Mesenteric fat pad (tissue), 1 donor: ENCODE results near the gene LMOD2. TPM values are rescaled to one million over a fixed set of nuclear protein-coding genes. Genes with fewer than 3 reads are reported as not detected.

ENCODE experiments used
- DNase-seq: peaks from one replicate; pipeline ENCODE4 v3.0.0-alpha.2; 2020; ENCODE audit warnings: low spot score
- total RNA-seq: library from RNA; stranded (reverse); fragmentation: NEBNext Ultra II Directional; extraction: Animal tissue kit (Norgen Biotek cat#: 25700); gene quantifications from one replicate; pipeline ENCODE4 v1.2.1, GENCODE V29; 2021
- donor health status: DM: yes; HTN: yes; CAD: no.

The LMOD2 gene
- total RNA-seq, 1 donor from 2014 or later = not detected

GRCh38 chr7:123669485-123669884 is 13.8 kb downstream of the LMOD2 start:
- DNase-seq = no peak

DNA sequence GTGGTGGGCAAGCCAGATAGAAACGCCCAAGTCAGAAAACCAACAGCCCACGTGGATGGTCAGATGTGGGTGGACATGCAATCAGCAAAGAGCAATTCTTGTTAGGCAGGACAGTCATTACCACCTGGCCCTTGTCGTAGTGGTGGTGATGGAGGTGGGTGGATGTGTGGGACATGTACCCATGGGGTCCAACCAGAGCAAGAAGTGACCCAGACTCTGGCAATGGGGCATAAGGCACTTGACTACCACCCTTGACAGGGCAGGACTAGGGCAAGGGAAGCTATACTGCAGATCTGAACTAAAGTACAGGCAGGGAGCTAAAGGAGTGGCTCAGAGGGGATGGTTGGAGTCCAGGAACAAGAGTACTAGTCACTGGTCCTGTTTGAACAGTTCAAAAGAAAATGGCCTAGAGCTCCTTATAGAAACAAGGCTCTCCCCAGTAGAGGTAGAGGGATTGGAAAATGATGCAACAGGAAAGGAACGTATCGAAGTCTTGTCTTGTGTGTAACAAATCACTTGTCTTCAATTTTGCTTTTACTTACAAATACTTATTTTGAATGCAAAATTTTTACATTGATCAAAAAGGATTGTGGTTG is 17.6 kb downstream of the LMOD2 start:
- no peak for DNase-seq

GRCh38 chr7:123673752-123674398 is 18.2 kb downstream of the LMOD2 start:
- no peak for DNase-seq

DNA sequence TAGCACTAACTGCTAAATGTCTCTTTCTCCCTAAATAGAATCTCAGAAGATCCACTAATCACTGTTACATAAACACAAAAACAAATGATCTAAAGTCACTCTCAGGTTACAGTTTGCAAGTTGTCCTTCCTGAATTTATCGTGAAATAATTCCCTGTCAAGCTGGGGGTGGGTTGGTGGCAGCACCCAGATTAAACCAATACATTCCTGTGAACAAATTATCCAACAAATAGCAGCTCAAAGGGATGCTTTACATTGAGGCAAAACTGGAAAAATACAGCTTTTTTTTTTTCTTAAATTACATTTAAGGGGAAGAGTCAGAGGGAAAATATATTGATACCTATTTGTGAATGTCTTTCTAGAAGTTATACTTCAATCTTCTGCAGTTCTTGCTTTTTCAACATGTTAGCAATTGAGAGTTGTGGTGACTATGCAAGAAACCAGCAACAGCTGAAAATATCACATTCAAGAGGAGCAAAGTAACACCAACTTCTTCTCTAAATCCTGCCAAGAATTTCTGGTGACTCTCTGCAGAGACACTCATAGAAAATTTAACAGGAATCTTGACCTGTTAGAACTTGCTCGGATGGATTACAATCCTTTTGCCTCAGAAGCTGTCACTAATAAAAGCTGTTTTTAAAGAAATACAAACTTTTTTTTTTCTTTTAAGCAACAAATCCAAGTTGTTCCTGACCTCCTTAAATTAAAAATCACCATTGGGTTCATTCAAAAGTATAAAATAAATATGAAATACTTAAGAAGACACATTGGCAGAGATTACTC is 18.9 kb downstream of the LMOD2 start:
- DNase-seq = no peak

- DNase-seq = no peak
Measured at GRCh38 chr7:123675181-123675473, 19.5 kb downstream of the LMOD2 start.

DNA sequence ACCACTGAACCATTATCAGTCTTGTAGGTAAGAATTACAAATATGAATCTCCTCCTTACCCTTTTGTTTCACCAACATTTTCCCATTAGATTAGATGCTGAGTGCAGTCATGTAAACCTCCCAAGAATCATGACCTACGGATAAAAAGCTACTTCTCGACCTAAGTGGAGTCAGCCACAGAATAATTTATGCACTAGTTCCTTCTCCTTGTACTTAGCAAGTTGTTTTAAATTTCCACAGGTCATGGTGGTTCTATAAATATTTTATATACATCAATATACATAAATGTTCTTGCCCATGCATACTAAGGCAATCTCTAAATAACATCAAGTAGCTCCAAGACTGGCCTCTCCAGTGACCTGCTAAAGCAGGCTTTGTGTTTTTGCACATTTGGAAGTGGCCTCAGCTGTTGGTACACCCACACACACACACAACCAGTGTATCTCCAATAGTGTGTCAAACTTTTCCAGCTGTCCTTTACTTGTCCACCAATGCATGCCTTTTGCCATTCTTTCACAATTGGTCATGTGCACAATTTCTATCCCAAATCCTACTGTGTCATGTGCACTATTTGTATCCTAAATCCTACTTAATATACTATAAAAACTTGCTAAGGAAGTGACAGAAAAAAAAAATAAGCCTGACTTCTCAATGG is 21.5 kb downstream of the LMOD2 start:
- DNase-seq = no peak

DNA sequence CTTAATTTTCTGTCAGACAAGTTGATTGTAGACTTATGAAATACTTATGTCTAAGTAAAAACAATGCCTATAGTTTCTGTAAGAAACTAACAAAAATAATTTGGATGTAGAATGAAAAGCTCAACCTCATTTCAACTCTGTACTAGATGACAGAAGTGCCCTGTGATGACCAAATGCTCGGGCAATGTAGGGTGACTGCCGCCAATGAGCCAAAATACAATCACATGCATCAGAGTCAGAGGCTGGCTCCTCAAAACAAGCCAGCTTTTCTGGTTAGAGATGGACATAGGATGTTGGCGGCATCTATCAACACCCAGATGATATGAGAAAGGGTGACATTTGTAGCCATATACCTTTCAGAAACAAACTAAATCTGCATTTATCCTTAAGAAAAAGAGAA is 23.9 kb downstream of the LMOD2 start:
- no peak for DNase-seq

- no peak for DNase-seq
Measured at GRCh38 chr7:123680580-123680979, 24.9 kb downstream of the LMOD2 start.

- no peak for DNase-seq
Measured at GRCh38 chr7:123681561-123681960, 25.9 kb downstream of the LMOD2 start.

GRCh38 chr7:123682690-123683089 is 27.0 kb downstream of the LMOD2 start:
- no peak for DNase-seq

DNA sequence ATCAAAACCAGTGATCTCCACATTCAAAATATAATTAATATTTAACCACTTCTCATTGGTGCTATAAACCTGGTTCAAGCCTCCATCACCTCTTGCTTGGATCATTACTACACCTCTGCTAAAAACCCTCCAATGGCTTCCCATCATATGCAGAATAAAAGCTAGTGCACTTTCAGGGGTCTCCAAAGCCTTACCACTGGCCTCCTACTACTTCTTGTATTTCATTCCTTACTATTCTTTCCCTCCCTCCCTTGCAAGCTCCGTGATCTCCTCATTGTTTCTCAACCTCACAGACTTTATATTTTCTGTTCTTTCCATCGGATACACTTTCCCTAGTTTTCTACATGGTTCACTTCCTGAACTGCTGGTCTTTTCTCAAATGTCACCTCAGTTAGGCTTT is 31.5 kb downstream of the LMOD2 start:
- DNase-seq = no peak

DNA sequence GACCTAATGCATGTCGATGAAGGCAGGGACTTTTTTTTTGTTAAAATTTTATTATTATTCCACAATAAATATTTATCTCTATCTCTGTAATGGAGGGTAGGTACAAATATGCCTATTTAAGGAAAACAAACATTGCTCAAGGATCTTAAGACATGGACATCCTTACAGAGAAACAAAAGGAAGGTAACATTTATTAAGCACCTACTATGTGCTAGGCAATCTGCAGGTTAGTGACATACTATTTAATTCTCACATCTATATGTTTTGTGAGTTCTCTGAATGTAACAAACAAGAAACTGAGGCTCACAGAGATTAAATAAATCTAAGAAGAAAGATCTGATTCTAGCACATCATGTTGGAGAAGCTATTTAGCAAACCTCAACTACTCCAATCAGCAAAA is 32.1 kb downstream of the LMOD2 start:
- no peak for DNase-seq

DNA sequence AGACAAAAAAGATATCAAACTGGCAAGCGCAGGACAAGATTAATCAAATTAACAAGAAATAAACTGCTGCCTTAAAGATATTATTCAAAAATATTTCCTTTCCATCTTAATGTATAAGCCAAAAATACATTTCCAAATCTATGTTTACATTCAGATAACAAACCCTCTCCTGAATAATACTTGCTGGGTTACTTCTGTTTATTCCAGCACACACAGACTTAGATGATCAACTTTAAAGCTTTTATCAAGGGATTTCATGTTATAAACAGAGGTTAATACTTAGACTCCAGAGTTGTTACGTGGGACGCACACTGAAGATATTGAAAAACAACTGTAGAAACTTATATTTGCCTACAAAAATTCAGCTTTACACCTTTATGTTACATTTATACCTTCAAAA is 33.6 kb downstream of the LMOD2 start:
- DNase-seq = no peak

- no peak for DNase-seq
Measured at GRCh38 chr7:123690550-123690949, 34.9 kb downstream of the LMOD2 start.

GRCh38 chr7:123692471-123692877 is 36.8 kb downstream of the LMOD2 start:
- DNase-seq = no peak

DNA sequence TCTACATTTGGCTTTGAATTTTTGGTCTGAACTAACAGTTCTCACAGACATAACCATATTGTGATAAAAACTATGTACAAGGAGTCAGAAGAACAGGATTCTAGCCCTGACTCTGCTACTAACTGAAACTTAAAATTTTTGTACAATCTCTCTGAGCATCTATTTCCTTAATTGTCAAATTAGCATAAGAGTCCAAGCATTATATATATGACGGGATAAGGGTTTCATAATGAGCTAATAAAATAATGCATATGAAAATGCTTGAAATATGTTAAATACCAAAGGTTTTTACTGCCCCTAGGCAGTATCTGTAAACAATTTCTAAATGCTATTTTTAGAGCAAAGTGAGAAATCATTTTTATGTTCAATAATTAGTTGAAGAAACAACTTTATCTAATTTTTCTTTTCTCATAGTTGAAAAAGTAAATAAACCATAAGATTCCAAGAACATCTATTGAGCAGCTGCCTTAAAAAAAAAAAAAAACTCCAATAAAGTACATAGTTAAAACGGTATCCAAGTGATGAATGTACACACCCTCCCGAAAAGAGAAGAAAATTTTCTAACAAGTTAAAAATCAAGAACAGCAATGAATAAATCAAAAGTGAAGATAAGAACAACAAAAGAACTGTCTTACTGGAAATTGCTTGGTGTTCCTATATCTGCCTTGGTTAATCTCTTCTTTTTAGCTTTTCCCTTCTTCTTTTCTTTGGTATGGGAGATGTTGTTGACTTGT is 40.4 kb downstream of the LMOD2 start:
- DNase-seq = no peak

DNA sequence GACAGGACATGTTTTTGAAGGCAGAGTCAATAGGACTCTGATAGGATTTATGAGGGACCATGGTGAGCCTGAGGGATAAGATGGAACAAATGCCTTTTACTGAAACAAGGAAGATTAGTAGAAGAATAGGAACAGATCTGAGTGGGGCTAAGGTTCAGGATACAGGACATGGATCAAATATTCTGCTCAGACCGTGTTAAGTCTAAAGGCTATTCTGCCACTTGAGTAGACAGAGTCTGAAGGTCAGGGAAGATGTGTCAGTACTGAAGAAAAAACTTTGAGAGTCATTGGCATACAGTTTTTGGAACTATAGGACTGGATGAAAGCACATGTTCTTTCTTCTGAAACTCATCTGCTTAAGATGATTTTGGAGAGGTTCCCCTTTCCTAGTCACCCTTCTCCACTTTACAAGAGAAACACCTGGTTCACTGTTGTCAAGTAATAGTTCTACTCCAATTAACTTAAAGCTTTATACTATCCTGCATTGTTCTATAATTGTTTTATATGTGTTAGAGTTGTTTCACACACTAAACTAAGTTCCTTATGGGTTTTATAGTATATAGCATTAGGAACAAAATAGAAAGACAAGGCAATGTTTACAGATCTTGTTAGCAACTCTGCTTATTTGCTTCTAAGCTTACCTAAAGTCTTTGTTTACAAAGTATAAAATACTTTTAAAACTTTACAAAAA is 49.7 kb downstream of the LMOD2 start:
- DNase-seq = no peak

DNA sequence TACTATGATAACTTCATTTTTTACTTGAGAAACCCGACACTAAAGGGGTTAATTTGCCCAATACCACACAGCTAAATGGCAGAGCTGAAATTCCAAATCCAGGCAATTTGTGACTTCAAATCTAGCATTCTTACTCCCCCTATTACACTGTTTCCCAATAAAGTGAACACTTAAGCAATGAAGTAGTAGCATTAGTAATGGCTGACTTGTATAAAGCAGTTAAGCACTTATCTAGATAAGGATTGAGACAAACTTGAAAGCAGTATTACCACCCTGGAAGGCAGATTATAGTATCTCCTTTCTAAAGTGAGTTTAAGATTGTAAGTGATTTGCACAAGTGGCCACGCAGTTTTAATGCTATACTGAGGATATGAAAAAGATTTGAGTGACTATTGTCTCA is 53.9 kb downstream of the LMOD2 start:
- DNase-seq = no peak

- no peak for DNase-seq
Measured at GRCh38 chr7:123710683-123711082, 55.0 kb downstream of the LMOD2 start.

- DNase-seq = no peak
Measured at GRCh38 chr7:123711832-123712293, 56.2 kb downstream of the LMOD2 start.

DNA sequence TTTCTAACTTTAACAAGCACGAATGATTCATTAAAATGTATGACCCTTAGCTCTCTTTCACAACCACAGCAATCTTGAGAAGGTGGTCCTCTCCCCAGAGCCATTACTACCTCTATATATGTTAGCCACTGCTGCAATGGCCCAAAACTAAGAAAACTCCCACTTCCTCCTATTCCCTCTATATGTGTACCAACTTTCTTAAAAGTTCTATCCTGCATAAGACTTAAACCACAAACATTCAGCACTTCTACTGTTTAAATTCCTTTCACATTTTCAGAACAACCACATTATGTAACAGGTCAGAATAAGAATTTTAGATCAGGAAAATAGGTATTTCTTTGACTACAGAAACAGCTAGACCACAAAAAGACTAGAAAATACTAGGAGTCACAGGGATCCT is 57.0 kb downstream of the LMOD2 start:
- DNase-seq = no peak
